Stimulated activated CD8-positive, alpha-beta memory T cell treated with anti-CD3 and anti-CD28 coated beads, Interleukin-7, amount 100 ng/mL, for 1 hour (primary cell): ENCODE measurements around the gene RTKN2.
"Not testable (repeated sequence)": the region's sequence is repeated elsewhere in the genome, so short reads cannot be mapped to it uniquely, and the experiment has no call there.

ENCODE experiments used
- DNase-seq, 2 donors: peaks; one replicate each; pipeline ENCODE4 v3.0.0-alpha.2; 2020; ENCODE audit warnings: low read depth in 2 of 2

RTKN2 gene

DNA sequence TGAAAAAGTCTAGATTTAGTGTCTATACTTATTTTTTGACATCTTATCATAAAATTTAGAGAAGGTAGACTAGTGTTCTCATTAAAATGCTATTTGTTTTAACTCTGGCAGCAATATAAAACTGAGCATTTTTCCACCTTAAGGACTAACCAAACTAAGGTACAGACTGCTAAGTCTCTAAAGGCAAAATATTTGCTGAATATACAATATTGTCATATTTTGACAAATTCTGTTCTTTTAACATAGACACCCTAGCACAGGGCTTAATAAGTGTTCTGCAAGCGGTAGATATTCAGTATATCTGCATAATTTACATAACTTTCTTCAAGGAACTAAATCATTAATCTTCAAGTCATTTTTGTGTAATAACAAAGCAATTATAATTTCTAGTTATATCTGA lies 8.6 kb downstream of the RTKN2 start:
- DNase-seq = no peak

DNA sequence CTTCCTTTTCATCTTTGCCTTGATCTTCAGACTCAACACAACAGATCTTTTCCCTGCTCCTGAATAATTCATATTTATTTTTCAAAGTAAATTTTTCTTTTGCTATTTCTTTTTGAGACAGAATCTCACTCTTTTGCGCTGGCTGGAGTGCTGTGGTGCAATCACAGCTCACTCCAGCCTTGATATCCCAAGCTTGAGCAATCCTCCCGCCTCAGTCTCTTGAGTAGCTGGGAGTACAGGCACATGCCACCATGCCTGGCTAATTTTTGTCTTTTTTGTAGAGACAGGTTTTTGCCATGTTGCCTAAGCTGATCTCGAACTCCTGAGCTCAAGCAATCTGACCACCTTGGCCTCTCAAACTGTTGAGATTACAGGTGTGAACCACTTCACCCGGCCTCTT lies 9.2 kb downstream of the RTKN2 start:
- DNase-seq = no peak

DNA sequence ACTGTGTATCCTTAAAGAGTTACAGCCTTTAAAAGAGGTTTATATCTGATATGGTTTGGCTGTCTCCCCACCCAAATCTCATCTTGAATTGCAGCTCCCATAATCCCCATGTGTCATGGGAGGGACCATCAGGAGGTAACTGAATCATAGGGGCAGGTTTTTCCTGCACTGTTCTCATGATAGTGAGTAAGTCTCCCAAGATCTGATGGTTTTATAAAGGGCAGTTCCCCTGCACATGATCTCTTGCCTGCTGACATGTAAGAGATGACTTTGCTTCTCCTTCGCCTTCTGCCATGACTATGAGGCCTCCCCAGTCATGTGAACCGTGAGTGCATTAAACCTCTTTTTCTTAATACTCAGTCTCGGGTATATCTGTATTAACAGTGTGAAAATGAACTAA lies 9.7 kb downstream of the RTKN2 start:
- DNase-seq = no peak

DNA sequence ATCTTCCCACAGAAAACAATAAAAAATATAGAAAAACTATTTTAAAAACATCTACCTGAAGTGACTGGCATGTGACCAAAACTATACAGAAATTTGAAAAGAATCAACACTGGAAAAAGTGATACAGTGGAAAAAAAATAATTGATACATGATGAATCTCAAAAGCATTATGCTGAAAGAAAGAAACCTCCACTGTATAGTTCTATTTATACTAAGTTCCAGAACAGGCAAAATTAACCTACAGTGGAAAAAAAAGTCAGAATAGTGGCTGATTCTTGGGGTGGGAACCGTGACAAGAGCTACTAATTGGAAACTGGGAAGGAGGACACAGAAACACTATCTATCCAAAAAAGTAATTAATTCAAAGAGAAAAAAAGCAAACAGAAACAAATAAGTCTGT lies 14.9 kb downstream of the RTKN2 start:
- DNase-seq = no peak

DNA sequence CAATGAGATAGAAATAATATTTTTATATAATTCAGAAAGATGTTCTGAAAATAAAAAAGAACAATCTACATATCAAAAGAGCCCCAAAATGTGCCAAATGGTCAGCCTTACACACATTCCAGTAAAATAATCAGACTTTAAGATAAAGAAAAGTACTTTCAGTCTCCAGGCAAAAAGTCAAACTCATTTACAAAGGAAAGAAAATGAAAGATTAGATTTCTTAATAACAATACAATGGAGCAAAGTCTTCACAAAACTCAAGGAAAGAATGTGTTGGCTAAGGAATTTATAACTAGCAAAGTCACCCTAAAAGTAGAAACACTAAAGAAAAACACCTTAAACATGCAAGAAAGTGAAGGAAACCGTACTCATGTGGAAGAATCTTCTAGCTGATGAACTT lies 16.6 kb downstream of the RTKN2 start:
- no peak for DNase-seq

DNA sequence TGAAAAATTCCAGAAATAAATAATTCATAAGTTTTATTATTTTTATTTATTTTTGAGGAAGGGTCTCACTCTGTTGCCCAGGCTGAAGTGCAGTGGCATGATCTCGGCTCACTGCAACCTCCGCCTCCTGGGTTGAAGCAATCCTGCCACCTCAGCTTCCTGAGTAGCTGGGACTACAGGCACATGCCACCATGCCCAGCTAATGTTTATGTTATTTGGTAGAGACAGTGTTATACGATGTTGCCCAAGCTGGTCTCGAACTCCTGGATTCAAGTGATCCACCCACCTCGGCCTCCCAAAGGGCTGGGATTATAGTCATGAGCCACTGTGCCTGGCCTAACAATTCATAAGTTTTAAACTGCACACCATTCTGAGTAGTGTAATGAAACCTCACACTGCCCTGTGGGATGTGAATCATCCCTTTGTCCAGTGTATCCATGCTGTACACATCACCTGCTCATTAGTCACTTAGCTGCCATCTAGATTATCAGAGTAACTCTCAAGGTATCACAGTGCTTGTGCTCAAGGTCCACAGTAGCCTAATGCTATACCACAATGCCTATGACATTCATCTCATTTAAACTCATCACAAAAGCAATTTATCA lies 17.9 kb downstream of the RTKN2 start:
- DNase-seq = no peak

DNA sequence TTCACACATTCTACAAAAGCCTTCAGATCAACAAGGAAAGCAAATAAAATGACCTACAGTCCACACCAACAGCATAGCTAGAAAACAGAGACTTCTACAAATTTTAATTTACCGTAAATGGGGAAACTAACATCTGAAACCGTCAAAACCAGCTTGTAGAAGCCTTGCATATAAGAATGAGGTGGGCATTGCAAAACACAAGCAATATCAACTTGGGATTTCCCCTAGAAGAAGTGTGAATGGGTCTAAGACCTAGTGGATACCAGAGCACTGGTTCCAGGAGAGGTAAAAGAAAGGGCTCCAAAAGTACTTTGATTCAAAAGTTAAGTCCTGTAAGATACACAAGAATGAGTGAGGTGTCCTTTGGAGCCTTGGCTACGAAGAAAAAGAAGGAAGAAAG lies 18.7 kb downstream of the RTKN2 start:
- no peak for DNase-seq

DNA sequence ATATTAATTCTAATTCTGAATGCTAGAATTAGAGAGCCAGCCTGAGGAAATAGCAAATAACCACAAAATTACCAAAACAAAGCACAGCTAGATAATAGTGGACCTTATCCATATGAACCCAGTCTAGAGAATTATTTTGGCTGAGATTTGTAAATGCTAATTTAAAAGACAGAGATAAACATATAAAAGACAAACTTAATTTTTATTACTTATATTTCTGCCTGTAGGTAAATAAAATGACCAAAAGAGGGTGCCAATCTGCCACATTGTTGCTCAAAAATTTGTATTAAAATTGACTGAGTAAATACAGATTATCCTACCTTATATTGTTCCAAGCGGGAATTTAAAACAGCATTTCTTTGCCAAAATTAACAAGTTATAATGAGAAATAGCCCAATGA lies 20.2 kb downstream of the RTKN2 start:
- no peak for DNase-seq

DNA sequence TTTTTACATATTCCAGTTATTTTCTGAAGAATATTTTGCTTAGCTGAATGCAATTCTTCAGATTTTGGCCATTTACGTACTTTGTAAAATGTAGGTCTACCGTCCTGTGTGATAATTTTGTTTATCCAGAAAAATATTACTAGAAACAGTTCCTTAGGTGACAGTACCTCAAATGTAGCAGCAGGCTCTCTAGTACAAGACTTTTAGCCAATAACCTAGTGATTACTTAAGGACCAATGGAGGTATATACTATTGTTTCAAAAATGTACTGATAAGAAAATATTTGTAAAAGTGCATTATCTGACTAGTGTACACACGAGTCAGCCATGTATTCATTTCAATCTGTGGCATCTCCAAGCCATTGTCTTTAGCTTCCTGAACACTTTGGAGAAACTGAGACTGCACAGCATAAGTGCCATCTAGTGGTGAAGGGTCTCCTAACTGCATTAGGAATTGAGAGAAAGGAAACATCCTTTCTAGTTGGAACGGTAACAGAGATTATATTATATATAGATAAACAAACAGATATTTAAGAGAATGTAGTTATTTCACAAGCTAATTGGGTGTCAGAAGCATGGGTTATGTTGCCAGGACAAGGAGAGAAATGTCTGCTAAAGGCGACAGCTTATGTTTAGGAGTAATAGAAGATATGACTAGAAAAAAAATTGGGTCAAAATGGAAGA lies 23.7 kb downstream of the RTKN2 start:
- no peak for DNase-seq

DNA sequence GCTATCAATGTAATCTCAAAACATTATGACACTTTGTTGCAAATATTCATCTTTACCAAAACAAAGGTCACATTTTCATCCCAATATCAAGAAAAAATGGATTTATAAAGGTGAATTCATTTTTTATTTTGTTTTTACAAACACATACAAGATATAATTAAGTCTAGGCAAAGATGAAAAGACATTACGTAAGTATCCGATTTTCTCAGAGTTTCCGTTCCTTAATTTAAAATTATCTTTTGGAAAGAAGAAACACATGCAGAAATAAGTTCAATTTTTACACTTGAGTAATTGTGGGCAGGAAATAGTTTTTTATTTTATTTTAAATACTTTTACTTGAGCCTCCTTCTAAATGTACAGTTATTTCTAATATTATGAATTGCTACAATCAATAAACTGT lies 24.6 kb downstream of the RTKN2 start:
- no peak for DNase-seq

DNA sequence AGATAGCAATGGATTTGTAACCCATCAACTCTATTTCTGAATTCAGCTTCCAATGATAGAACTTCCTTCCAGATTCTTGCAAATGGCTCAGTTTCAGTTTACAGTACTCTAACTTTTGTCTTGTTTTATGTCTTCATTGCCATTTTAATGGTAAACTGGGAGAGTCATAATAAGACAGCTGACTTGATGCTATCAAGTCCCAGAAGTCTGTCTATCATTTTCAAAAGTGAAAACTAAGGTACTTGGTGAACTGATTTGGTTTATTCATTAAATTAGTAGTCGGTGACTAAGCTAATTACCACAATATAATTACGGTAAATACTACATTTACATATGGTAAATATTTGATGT lies 25.0 kb downstream of the RTKN2 start:
- DNase-seq = no peak

DNA sequence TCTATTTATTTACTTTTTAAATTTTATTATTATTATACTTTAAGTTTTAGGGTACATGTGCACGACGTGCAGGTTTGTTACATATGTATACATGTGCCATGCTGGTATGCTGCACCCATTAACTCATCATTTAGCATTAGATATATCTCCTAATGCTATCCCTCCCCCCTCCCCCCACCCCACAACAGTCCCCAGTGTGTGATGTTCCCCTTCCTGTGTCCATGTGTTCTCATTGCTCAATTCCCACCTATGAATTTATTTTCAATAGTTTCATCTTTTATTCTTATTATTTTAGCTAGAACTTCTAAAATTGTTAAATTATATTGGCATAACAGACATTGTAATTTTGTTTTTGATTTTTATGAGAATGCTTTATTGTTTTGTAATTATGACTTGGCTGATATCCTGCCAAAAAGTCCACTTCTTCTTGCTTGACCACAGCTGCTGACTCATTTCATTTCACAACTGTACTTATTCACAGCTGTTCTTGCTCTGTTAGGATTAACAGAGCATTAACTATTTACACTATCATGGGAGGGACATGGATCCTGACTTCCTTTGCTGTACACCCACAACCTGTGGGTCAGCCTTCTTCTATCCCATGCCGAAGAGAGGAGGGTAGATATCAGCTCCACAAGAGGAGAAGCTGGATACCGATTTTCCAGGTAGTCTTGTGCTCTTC lies 25.5 kb downstream of the RTKN2 start:
- not testable (repeated sequence) for DNase-seq

DNA sequence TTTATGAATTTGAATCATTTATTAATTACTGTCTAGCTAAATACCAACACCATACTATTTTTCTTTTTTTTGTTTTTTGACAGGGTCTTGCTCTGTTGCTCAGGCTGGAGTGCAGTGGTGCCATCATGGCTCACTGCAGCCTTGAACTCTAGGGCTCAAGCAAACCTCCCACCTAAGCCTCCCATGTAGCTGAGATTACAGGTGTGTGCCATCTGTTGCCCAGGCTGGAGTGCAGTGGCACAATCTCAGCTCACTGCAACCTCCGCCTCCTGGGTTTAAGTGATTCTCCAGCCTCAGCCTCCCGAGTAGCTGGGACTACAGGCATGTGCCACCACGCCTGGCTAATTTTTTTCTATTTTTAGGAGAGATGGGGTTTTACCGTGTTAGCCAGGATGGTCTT lies 27.1 kb downstream of the RTKN2 start:
- not testable (repeated sequence) for DNase-seq

DNA sequence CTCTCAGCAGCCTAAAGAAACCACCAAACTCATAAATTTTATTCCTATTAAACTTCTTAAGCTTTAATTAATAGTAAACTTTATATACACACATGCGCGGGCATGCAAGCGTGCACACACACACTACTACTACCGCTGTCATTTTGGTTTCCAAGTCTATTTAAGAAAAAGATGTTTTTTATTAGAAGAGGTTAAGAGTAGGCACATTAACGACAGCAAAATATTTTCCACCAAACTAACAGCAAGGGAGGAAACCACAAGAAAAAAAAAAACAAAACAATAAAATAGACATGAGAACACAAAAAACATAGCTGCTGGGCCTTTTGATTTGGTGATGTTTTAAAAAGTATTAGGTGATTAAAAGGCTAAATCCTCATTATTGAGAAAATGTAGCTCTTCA lies 28.6 kb downstream of the RTKN2 start:
- no peak for DNase-seq

DNA sequence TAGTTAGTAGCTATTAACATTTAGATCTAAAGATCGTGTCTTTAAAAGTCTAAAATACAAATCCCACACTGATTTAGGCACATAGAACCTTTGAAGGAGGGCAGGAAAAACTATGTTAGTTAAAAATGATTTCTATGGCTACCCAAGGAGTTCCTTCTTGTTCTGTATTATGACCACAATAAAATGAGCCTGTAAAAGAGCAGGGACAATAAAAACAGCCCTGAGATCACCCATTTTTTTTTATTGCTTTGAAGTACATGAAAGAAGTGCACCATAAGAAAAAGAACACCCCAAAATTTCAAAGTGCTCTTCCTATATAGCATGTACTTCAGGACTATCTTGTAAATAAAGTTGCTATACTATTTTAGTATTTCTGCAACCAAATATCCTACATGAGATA lies 29.8 kb downstream of the RTKN2 start:
- DNase-seq = no peak

DNA sequence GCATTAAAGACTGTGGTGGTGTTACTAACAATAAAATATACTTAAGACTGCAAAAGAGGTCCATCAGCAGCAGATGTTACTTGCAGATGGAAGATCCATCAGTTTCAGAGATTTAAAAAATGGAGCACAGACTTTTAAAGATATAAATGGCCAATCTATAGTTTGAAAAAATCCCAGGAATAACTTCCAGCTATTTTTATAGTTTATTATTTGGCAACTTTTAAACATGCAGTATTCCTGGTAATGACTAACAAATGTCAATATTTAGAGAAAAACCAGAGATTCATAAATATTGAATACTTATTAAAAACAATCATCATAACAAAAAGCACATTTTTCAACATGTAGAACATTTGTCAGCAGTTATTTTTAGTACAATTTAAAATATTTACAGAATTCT lies 30.7 kb downstream of the RTKN2 start:
- no peak for DNase-seq

DNA sequence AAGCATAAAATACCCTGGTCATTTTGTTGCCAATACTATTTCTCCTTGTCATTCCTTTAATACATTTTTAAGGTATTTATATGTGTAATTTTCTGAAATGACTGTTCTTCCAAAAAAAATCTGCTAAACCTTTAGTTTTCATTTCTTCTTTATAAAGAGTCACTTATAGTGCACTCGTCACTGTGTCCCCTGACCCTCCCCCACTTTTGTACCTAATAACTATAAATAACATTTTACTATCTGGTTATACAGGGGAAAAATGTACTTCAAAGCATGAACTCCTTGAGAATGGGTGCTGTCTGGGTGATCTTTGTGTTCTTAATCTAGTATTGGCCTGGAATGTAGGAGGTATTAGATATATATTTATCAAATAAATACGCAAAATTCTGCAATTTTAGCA lies 31.1 kb downstream of the RTKN2 start:
- no peak for DNase-seq

DNA sequence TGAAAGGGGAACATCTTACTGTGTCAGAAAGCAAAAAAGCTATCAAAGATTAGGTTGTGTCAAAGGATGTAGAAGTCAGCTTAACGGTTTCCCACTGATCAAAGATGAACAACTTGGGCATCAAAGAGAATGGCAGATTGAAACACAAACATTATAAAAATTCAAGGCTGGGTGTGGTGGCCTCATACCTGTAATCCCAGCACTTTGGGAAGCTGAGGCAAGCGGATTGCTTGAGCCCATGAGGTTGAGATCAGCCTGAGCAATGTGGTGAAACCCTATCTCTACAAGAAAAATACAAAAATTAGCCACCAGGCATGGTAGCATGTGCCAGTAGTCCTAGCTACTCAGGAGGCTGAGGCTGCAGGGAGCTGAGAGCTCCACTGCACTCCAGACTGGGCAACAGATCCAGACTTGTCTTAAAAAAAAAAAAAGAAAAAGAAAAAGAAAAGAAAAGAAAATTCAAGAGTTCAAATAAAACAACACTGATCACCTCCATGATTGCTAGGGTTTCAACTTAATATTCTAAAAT lies 34.5 kb downstream of the RTKN2 start:
- no peak for DNase-seq

DNA sequence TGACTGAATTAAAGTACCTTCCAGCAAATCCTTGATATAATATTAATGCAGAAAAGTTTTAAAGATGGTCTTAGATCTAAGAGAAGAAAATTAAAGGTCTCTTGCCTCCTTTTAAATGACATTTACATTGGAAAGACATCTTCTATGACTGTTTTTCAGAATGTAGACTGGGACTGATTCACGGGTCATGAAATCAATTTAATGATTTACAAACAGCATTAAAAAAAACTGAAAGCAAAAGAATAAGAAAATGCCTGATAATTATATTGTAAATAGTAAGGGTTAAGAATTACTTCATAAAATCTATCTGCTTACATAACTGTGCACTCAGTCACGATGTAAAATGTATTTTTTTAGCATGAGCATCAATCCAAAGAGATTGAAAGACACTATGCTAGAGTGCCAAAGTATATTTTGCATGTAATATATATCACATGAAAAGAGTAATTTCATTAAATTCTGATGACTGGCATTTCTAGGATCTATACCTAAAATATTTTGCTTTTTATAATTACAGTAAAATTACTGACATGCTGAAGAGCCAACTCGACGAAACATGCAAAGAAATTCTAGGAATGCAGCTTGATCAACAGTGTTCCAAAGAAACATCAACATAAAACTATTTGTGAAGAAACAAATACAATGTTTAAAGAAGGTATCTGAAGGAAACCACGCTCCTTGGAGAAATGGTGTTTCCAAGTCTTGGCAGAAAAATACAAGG lies 35.1 kb downstream of the RTKN2 start:
- DNase-seq = no peak

DNA sequence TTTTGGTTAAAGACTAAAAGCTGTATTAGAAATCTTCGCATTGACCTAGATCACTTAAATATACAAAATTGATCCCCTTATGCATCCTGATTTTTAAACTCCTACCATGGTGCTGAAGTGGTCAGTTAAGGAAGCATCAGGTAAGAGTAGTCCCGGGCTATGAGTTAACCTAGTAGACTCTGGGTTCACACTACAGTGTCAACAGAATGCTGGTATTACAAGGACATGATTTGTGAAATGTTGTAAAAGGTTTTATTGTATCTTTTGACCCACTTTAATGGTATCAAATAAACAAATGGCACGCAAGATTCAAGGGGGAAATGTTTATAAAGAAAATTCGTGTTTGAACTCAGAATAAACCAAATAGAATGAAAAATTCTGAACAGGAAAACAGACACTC lies 36.8 kb downstream of the RTKN2 start:
- no peak for DNase-seq

DNA sequence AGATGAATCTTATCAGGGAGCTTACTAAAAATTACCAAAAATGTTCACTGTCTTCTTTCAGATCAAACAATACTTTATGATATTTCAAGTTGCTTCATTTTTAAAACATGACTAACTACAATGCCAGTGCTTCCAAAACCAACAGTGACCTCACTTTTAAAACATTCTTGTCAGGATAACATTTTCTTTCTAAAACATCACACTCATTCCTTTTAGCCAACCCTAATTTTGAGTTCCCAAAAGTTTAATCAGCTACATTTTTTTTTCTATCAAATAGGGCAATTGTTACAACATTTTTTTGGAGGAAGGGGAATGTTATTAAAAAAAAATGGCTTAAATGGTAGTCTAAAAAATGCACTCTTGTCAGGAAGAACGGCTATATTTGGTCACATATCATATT lies 37.3 kb downstream of the RTKN2 start:
- no peak for DNase-seq

DNA sequence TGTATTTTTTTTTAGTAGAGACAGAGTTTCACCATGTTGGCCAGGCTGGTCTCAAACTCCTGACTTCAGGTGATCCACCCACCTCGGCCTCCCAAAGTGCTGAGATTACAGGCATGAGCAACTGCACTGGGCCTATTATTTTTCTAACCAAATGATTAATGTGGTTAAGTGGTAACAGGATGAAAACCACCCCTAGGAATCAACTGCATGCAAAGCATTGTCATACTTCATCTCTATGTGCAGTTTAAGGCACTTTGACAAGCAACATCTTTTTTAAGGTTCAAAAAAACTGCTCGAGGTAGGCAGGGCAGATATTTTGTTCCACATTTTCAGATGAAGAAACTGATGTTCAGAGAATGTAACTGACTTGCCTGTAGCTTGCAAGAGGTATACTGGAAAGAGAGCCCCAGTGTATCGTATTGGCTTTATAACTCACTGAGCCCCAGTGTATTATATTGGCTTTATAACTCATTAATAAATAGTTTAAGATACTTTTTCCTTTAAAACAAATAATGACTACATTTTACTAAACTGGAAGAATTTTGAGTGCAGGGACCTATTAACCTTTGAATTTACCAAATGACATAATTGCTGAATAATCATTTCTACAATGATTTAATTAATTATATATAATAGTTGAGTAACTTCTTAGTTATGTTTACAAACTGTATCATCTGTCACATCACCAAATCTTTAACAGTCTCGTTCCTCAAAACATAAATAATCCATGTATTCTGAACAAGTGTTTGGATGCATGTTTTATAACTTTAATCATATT lies 38.1 kb downstream of the RTKN2 start:
- no peak for DNase-seq
